ENCODE measurements around the gene BCL2A1.
"Not testable (repeated sequence)": the region's sequence is repeated elsewhere in the genome, so short reads cannot be mapped to it uniquely, and the experiment has no call there.

Gene BCL2A1

DNA sequence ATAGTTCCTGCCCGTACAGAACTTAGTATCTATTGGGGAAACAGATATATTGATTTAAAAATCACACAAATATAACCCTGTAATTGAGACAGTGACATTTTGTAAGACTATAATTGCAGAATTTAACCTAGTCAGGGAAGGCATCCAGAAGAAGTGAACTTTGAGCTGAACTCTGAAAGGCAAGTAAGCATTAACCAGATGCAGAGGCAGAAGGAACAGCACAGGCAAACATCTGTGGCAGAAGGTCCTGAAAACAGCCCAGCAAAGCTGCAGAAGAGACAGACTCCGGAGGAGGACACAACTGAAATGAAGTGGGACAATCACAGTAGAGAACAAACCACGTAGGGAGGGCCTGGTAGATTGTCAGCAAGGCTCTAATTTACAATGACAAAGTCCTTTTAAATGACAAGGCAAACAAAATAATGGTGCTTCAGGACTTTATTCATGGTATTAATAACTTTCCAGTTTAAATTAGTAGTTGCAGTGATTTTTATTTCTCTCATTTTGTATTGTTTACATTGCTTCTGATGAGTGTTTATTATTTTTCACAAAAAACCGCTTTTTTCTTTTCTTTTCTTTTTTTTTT, 14.5 kb downstream of the BCL2A1 start:
- DNase-seq = no peak

DNA sequence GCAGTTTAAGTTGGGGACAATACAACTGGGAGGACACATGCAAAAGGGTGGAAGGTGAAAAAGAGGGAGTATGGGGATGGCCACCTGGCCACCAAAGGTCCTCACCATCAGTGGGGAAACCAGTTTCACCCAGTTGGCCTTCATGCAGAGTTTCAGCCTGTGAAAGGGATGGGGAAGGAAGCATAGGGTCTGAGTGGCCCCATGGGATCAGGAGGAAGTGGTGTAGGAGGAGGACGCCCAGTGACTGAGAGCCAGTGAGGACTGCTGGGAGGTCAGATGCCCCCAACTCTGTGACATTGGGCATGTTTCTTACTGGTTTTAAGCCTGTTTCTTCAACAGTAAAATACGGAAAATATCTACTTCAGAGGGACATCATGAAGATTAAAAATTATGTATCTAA, 16.3 kb downstream of the BCL2A1 start:
- no peak for DNase-seq

DNA sequence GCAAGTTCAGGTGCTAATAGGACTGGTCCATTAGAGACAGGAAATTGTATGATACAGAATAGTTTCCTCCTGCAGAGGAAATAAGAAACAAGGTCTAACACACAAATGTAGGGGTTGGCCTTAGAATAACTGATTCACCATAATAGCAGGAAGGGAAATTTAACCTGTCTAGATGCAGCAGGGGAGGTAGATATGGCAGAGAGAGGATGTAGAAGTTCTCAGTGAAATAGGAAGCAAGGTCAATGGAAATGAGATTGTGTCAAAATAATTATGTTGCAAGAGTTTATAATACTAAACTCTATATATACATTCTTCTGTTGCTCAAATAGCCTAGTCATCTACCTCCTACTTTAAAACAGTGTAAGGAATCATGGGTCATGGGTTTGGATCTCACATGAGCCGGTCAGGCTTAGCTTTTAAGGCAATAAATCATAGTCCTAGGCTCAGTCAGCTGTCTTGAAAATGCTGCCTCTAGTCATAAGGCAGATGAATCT, 17.0 kb downstream of the BCL2A1 start:
- DNase-seq = no peak

DNA sequence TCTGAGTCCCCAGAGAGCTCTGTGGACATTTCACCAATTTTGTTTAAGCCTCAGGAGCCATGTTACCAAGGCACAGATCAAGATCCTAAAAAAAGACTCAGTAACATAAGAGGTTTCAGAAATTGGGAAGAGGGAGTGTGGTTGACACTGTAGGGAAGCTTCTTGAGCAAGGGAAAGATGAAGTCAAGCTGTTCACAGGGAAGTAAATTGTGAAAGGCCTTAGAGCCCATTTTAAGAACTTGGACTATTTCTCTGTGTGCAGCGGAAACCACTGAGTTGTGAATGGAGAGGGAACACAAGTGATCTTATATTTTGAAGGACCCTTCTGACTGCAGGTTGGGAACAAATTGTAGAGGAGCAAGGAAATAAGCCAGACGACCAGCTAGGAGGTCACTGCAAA, 18.7 kb downstream of the BCL2A1 start:
- no peak for DNase-seq

DNA sequence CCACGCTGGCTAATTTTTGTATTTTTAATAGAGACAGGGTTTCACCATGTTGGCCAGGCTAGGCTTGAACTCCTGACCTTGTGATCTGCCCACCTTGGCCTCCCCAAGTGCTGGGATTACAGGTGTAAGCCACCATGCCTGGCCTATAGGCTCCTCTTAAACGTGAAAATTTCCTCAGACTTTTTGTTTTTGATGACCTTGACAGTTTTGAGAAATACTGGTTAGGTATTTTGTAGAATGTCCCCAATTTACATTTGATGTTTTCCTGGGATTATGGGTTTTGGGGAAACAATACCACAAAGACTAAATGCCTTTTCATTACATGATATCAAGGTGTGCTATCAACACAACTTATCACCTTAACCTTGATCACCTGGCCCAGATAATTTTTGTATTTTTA, 20.7 kb downstream of the BCL2A1 start:
- DNase-seq = no peak

DNA sequence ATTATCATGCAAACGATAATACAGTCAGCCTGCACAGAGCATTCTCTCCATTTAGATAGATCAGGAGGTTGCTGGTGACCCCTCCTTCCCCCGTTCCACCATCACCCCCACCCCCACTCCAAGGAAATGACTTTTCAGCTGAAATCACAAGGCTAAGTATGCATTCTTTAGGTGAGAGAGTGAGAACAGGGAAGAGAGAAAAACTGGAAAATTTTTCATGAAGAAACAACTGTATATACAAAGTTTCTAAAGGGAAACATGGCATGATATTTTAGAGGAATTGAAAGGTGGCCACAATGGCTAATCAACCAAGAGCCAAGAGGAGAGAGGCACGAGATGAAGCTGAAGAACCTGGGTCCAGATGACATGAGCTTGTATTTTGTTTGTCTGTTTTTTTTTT, 22.2 kb downstream of the BCL2A1 start:
- DNase-seq = no peak

DNA sequence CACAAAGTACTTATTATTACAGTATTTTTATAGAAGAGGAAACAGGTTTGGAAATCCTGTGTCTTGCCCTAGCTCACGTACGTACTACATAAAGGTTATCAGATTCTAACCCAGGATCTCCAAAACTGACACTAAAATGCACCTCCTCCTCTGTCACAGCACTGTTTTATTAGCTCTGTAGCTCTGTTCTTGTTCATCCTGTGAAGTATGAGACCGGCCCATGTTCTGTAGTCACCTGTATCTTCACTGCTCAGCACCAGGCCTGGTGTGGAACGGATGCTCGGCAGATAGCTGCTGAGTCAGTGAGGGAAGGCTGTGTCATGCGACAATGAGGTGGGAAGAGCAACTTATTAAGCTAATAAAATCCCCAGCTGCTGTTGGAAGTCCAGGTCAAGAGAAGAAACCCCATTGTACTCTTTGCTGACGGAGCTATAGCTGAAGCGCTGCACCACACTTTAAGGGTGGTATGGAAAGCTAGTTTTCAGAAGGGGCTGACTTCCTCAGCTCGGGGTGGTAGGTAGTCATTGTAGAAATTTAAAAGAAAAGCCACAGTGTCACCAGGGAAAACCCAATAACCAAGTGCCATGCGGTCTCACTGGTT, 22.8 kb downstream of the BCL2A1 start:
- no peak for DNase-seq

DNA sequence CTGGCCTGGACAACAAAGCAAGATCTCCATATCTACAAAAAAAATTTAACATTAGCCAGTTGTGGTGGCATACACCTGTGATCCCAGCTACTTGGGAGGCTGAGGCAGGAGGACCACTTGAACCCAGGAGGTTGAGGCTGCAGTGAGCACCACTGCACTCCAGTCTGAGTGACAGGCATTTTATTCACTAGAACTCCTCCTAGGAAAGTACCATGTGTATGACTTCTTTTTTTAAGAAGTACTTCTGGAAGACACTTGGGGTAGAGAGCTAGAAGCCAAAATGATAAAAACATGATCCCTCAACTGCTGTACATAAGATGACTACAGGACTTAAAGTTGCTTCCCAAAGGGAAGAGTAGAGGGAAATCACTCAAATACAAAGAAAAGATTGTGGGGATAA, 24.0 kb downstream of the BCL2A1 start:
- no peak for DNase-seq

DNA sequence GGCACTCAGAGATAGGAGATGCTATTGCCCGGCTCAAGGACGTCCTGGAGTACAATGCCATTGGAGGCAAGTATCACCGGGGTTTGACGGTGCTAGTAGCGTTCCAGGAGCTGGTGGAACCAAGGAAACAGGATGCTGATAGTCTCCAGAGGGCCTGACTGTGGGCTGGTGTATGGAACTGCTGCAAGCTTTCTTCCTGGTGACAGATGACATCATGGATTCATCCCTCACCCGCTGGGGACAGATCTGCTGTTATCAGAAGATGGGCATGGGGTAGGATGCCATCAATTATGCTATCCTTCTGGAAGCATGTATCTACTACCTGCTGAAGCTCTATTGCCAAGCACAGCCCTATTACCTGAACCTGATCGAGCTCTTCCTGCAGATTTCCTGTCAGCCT, 26.4 kb downstream of the BCL2A1 start:
- no peak for DNase-seq

DNA sequence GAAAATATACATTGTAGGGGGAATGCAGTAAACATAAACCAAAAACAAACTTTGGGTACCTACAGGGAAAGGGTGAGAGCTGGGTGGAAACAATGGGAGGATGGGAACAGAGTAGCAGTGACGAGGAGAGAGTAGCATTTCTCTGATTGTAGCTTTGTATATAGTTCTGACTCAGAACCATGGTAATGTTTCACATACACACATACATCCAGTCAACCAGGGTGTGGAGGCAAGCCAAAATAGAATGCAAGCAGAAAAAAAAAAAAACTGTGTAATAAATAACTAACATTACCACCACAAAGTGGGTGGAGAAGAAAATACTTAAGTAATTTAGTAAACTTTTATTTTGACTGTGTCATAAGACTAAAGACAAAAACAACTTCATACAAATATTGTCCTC, 27.2 kb downstream of the BCL2A1 start:
- DNase-seq = no peak

DNA sequence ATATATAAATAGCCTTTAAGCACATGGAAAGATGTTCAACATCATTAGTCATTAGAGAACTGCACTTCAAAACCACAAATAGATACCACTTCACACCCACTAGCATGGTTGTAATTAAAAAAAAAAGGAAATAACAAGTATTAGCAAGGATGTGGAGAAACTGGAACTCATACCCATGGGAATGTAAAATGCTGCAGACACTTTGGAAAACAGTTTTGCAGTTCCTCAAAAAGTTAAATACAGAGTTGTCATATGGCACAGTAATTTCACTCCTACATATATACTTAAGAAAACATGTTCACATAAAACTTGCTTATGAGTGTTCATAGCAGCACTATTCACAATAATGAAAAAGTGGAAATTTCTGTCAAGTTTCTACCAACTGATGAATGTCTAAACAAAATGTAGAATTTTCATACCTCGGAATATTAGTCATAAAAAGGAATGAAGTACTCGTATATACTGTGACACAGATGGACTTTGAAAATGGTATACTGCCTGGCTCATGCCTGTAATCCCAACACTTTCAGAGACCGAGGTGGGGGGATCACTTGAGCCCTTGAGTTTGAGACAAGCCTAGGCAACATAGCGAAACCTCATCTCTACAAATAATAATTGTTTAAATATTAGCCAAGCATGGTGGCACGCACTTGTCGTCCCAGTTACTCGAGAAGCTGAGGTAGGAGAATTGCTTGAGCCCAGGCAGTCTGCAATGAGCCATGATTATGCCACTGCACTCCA, 28.1 kb downstream of the BCL2A1 start:
- DNase-seq = no peak

DNA sequence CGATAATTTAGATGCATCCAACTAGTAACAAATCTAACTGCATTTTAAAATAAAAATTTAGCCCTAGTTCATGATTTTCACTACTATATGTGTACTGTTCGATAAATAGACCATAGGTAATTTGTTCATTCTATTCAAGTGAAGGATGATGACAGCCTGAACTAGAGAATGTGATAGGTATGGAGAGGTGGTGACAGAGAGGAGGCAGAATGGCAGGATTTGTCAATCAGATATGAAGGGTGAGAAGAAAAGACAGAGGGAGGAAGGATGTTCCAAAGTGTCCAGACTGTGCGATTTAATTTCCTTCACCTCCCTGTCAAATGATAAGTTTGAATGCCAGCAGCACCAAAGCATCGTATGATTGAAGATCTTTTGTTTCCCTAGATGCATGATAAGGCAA, 31.6 kb downstream of the BCL2A1 start:
- DNase-seq = no peak

DNA sequence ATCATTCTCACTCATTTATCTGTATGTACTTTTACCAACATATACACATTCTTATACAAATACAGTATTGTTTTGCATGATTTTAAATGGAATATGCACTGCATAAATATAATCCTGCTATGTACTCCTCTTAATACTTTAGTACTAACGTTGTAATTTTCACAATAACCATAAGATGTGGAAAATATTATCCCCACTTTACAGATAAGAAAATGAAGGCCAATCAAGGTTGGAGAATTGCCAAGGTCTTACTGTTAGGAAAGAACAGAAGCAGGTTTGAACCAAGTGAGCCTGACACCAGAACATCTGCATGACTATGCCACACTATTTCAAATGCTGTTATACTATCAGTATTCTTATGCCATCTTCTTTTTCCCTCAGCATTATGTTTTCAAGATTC, 32.9 kb downstream of the BCL2A1 start:
- no peak for DNase-seq

DNA sequence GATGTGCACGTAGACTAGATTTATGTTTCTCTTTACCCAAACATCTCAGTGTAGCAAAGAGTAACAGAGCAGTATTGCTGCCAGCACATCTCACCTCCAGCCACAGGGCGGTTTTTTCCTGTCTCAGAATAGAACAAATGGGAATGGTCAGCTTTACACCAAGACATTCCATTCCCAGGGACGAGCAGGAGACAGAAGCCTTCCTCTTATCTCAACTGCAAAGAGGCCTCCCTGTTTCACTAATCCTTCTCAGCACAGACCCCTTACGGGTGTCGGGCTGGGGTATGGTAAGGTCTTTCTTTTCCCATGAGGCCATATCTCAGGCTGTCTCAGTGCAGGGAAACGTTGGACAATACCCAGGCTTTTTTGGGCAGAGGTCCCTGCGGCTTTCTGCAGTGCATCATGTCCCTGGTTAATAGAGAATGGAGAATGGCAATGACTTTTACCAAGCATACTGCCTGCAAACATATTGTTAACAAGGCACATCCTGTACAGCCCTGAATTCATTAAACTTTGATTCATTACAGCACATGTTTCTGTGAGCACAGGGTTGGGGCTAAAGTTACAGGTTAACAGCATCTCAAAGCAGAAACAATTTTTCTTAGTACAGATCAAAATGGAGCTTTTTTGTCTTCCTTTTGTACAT, 35.3 kb downstream of the BCL2A1 start:
- not testable (repeated sequence) for DNase-seq

DNA sequence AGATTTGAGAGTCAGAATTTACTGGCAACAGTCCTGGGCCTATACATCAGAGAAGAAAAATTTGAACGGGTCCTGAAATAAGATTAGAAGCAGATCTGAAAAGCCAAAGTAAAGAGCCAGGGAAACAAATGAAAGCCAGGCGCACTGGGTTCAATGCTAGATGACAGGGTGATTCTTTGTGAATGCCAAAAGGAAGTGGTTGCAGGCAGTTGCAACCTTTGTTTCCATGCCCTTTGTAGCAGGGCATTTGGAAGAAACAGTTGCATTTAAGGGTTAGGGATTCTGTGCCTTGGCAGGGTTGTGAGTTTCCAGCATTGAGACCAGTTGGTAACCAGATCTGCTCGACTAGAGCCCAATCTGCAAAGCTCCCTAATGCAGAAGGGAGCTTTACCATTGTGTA, 37.8 kb downstream of the BCL2A1 start:
- no peak for DNase-seq

DNA sequence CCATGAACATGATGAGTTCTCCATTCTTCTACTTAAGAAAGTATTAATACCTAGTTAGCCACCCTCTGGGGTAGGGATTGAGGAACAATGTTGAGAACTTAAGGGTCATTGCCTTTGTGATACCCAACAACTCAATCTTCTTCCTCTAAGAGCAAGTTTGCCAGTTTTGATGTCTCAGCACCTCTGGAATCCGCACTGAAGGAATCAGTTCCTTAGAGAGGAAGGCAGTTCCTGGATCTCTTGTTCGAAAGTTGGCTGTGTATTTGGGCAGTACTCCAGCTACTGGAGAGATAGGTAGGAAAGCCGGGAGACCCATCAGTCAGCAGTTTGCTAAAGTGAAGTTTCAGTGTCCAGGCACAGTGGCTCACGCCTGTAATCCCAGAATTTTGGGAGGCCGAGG, 38.5 kb downstream of the BCL2A1 start:
- DNase-seq = no peak

DNA sequence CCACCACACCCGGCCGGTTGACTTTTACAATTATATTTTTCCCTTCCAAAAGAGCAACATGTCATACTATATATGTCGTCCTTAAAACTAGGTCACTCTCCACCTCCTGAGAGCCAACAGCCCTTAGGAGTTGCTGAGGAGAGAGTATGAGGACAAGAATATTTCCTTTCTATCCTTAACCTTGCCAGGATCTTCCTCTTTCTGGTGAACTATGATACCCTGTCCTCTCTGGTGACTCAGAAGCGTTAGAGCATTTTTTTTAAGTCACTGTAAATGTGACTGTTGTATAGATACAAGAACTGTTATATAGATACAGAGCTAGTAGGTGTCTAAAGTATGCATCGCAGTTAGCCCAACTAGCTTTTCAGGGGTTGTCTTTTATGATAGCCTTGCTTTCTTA, 40.5 kb downstream of the BCL2A1 start:
- DNase-seq = no peak

DNA sequence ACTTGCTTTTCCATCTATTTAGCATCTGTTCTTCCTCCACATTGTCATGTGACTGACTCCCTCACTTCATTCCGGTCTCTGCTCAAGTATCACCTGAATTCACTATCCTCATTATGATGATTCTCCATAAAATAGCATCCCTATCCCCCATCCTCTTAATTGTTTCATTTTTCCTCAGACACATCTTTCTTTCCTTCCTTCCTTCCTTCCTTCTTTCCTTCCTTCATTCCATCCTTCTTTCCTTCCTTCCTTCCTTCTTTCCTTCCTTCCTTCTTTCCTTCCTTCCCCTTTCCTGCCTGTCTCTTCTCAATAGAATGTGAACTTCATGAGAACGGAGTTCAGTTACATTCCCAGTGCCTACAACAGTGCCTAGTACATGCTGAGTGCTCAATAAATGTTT, 41.6 kb downstream of the BCL2A1 start:
- DNase-seq = no peak

DNA sequence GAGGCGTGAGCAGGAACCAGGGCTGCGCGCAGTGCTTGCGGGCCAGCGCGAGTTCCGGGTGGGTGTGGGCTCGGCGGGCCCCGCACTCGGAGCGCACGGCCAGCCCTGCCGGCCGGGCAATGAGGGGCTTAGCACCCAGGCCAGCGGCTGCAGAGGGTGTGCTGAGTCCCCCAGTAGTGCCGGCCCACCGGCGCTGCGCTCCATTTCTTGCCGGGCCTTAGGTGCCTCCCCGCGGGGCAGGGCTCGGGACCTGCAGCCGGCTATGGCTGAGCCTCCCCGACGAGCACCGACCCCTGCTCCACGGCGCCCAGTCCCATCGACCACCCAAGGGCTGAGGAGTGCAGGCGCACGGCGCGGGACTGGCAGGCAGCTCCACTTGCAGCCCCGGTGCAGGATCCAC, 44.9 kb downstream of the BCL2A1 start:
- DNase-seq = not testable (repeated sequence)

DNA sequence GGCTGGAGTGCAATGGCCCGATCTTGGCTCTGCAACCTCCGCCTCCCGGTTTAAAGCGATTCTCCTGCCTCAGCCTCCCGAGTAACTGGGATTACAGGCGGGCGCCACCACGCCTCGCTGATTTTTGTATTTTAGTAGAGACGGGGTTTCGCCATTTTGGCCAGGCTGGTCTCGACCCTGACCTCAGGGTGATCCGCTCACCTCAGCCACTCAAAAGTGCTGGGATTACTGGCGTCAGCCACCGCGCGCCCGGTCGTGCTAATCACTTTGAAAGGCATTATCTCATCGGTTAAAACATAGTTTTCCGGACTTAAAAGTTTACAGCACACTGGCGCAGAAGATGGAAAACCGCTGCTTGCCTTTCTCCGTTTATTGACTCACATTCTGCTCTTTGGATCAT, 46.6 kb downstream of the BCL2A1 start:
- DNase-seq = no peak

DNA sequence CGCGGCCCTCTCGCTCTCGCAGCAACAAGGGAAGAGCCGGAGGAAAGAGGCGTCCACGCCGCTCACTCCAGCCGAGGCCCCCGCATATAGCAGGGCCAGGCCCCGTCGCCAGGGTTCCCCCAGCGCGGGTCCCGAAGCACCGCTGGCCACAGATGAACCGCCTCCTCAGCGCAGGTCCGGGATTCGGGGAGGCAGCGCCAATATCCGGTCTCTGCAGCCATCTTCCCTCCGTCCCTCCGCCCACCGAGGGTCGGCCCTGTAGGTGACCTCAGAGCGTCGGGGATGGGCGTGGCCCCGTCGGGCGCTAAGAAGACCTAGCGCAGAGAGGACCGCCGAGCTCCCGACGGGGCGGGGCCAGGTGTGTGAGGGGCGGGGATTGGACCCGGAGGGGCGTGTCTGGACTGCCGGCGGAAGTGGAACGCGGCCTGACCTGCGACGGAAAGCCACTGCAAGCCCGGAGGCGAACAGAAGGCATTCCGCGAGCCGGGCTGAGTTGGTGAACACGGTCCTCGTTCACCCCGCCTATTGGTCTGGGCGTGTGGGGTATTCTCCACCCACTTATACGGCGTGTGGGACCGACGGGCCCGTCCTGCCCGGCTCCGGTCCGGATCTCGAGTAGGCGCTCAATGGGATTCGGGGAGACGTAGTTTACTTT, 47.4 kb downstream of the BCL2A1 start:
- DNase-seq = peak; percentile 89

DNA sequence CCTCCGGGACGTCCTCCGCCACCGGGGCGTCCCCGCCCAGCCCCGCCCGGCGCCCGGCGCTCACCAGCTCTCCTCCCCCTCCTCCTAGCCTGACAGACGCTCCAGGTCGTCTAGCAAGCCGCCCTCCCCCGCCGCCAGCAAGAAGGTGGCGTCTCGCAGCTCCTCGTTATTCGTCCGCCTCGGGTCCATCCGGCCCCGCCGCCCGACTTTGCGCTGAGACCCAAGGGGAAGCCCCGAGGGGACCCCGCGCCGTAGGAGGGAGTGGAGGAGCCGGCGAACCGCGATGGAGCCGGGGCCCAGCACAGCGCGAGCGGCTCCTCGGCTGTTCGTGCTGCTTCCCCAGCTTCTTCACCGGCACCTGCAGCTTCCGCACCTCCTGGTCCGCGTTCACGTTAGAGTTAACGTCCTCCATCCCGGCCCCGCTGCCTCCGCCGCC, 47.9 kb downstream of the BCL2A1 start:
- peak; percentile 17 for DNase-seq

DNA sequence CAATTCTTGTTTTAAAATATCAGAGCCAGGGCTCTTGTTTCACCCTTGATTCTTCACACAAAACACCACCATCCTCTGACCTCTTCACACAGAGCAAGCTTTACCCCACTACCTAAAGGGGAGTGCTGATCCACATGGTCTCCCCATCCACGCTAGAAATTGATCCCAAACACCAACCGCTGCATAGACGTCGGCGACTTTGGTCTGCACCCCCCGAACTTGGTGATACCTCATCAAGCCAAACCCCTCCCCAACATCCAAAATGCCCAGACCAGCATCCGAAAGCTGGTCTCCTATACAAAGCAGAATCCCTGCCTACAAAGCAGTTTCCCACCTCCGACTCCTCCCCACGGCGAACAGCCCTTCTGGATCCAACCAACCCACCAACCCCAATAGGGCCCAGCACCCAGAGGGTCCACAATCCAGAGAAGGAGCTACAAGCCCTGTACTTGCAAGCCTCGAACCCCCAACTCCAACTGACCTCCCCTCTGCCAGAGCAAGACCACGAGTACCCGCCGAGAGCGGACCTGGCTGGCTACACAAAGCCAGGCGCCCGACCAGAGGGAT, 48.4 kb downstream of the BCL2A1 start:
- DNase-seq = no peak
